ENCODE measurements around the gene MAN1A1. TPM values are rescaled to one million over a fixed set of nuclear protein-coding genes. Genes with fewer than 3 reads are reported as not detected.

The MAN1A1 gene
- polyA plus RNA-seq, 1 experiment, result 27.5 TPM

GRCh38 chr6:119230160-119230559 lies 119.4 kb downstream of the MAN1A1 start:
- no peak for DNase-seq (ENCODE audit: low read depth, low spot score)
- no peaks in the 10 kb centered on the region for H3K27me3 ChIP-seq (ENCODE audit: control insufficient read depth, insufficient read depth, low read length)
- no peaks in the 10 kb centered on the region for H3K9me3 ChIP-seq (ENCODE audit: control insufficient read depth, insufficient read depth, low read length)
- POLR2A ChIA-PET, result no interaction called here
- H3K27ac ChIP-seq (ENCODE audit: low read depth, low read length), result no peak overlapping the region
- TF ChIP-seq, protein P1, sequence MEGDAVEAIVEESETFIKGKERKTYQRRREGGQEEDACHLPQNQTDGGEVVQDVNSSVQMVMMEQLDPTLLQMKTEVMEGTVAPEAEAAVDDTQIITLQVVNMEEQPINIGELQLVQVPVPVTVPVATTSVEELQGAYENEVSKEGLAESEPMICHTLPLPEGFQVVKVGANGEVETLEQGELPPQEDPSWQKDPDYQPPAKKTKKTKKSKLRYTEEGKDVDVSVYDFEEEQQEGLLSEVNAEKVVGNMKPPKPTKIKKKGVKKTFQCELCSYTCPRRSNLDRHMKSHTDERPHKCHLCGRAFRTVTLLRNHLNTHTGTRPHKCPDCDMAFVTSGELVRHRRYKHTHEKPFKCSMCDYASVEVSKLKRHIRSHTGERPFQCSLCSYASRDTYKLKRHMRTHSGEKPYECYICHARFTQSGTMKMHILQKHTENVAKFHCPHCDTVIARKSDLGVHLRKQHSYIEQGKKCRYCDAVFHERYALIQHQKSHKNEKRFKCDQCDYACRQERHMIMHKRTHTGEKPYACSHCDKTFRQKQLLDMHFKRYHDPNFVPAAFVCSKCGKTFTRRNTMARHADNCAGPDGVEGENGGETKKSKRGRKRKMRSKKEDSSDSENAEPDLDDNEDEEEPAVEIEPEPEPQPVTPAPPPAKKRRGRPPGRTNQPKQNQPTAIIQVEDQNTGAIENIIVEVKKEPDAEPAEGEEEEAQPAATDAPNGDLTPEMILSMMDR (IDR thresholded peaks at IDR 0.05; ENCODE audit: low read depth, low read length), result no peak
- CTCF ChIA-PET, result no interaction called here
- no peak overlapping the region for H3K4me3 ChIP-seq (ENCODE audit: low read depth, low read length)

DNA sequence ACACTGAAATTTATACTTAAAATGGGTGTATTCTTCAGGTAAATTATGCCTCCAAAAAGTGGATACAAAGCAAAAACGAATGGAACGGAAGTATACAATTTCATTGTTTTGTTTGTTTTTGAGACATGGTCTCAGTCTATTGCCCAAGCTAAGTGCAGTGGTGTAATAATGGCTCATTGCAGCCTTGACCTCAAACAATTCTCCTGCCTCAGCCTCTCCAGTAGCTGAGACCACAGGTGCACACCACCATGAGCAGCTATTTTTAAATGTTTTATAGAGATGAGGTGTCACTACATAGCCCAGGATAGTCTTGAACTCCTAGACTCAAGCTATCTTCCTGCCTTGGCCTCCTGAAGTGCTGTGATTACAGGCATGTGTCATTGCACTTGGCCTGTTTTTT lies 122.2 kb downstream of the MAN1A1 start:
- CTCF ChIA-PET, result no interaction called here

DNA sequence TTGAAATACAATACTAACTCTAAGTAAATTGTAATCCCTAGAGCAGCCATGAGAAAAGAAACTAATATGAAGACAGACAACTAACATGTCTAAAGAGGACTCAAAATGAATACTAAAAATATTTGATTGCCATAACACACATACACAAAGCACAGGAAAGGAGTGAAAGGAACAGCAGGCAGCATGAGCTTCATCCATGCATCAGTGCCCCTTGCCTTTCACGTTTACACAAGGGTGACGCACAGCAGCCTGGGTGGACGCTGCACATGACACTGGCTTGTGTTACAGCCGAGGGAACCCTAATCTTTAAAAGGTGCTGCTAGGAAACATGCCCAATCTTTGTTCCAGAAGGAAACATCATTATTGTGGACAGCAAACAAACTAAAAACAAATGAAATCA lies 123.5 kb downstream of the MAN1A1 start:
- TF ChIP-seq, protein P1 (IDR thresholded peaks at IDR 0.05; ENCODE audit: low read depth, low read length), result no peak
- ChIA-PET CTCF (no interaction called here), POLR2A (no interaction called here)
- DNase-seq (ENCODE audit: low read depth, low spot score), result no peak
- Histone ChIP-seq H3K27ac (ENCODE audit: low read depth, low read length) (no peak overlapping the region), H3K27me3 (ENCODE audit: control insufficient read depth, insufficient read depth, low read length) (no peaks in the 10 kb centered on the region), H3K9me3 (ENCODE audit: control insufficient read depth, insufficient read depth, low read length) (no peaks in the 10 kb centered on the region), H3K4me3 (ENCODE audit: low read depth, low read length) (no peak overlapping the region)

More for the DNA sequence above, 122.2 kb downstream of the MAN1A1 start:
- DNase-seq (ENCODE audit: low read depth, low spot score), result no peak
- Histone ChIP-seq H3K27me3 (ENCODE audit: control insufficient read depth, insufficient read depth, low read length) (no peaks in the 10 kb centered on the region), H3K9me3 (ENCODE audit: control insufficient read depth, insufficient read depth, low read length) (no peaks in the 10 kb centered on the region), H3K27ac (ENCODE audit: low read depth, low read length) (no peak overlapping the region), H3K4me3 (ENCODE audit: low read depth, low read length) (no peak overlapping the region)
- TF ChIP-seq, protein P1 (IDR thresholded peaks at IDR 0.05; ENCODE audit: low read depth, low read length), result no peak
- POLR2A ChIA-PET, result no interaction called here

GRCh38 chr6:119224095-119224701 lies 125.4 kb downstream of the MAN1A1 start:
- H3K9me3 ChIP-seq (ENCODE audit: control insufficient read depth, insufficient read depth, low read length), result no peaks in the 10 kb centered on the region
- no peak overlapping the region for H3K4me3 ChIP-seq (ENCODE audit: low read depth, low read length)
- H3K27ac ChIP-seq (ENCODE audit: low read depth, low read length), result no peak overlapping the region
- TF ChIP-seq, protein P1 (IDR thresholded peaks at IDR 0.05; ENCODE audit: low read depth, low read length), result no peak
- ChIA-PET POLR2A (interaction anchor here (0.5 kb wide), 1 partner anchor 22 kb away, joined by 3 read pairs; no protein-coding TSS in a partner anchor), CTCF (interaction anchor here (0.7 kb wide), 1 partner anchor 527 kb away, joined by 5 read pairs; no protein-coding TSS in a partner anchor)
- no peaks in the 10 kb centered on the region for H3K27me3 ChIP-seq (ENCODE audit: control insufficient read depth, insufficient read depth, low read length)
- no peak for DNase-seq (ENCODE audit: low read depth, low spot score)

DNA sequence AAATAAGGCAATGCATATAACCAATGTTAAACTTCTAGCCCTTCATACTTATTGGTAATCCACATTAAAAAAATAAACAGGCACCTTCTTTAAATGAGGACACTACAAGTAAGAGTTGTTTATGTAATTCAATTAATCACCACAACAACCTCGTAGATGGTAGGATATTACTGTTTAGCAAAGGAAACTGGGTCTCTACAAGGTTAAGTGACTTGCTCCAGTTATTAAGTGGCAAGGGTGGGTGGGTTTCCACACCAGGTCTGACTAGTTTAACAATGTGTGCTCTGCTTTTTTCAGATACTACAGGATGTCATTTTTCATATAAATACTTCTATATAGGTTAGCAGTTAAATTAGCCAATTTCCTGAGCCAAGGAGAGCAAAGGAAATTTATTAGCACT lies 129.1 kb downstream of the MAN1A1 start:
- CTCF ChIA-PET, result no interaction called here
- POLR2A ChIA-PET, result no interaction called here
- TF ChIP-seq, protein P1 (IDR thresholded peaks at IDR 0.05; ENCODE audit: low read depth, low read length), result no peak
- H3K9me3 ChIP-seq (ENCODE audit: control insufficient read depth, insufficient read depth, low read length), result no peaks in the 10 kb centered on the region
- H3K27ac ChIP-seq (ENCODE audit: low read depth, low read length), result no peak overlapping the region
- no peak for DNase-seq (ENCODE audit: low read depth, low spot score)
- H3K4me3 ChIP-seq (ENCODE audit: low read depth, low read length), result no peak overlapping the region
- H3K27me3 ChIP-seq (ENCODE audit: control insufficient read depth, insufficient read depth, low read length), result no peaks in the 10 kb centered on the region
